HepG2 (cell line): Measurements from ENCODE around the gene CDC34.

Experiments
- RAD21 ChIP-seq: fragments of 450-650 bp; formaldehyde crosslinking; IDR thresholded peaks from 2 replicates; pipeline ENCODE4 v1.5.0; 2020; ENCODE audit warnings: mild to moderate bottlenecking
- ZNF780A ChIP-seq: sonication (generic); formaldehyde crosslinking; IDR thresholded peaks from 2 replicates; pipeline ENCODE4 v1.8.0; 2022; ENCODE audit warnings: mild to moderate bottlenecking, missing genetic modification reagents, moderate library complexity
- TF ChIP-seq, protein P1 (sequence below), 2 experiments: sonication (generic) in 1 of 2; formaldehyde crosslinking in 1 of 2; IDR thresholded peaks; 2 replicates each; pipeline versions ENCODE4 v1.5.1 to v1.6.1; 2011 to 2020; ENCODE audit warnings: borderline replicate concordance in 1 of 2, low read depth in 1 of 2, low read length in 1 of 2, mild to moderate bottlenecking in 1 of 2, missing genetic modification reagents in 1 of 2, moderate library complexity in 1 of 2
- TF ChIP-seq, protein P2 (sequence below): sonication (generic); formaldehyde crosslinking; IDR thresholded peaks from 2 replicates; pipeline ENCODE4 v1.4.0; 2020; ENCODE audit warnings: mild to moderate bottlenecking, missing genetic modification reagents
- TF ChIP-seq, protein P3 (sequence below): sonication (generic); formaldehyde crosslinking; IDR thresholded peaks from 2 replicates; pipeline ENCODE4 v1.4.0; 2020; ENCODE audit warnings: missing genetic modification reagents

DNA sequence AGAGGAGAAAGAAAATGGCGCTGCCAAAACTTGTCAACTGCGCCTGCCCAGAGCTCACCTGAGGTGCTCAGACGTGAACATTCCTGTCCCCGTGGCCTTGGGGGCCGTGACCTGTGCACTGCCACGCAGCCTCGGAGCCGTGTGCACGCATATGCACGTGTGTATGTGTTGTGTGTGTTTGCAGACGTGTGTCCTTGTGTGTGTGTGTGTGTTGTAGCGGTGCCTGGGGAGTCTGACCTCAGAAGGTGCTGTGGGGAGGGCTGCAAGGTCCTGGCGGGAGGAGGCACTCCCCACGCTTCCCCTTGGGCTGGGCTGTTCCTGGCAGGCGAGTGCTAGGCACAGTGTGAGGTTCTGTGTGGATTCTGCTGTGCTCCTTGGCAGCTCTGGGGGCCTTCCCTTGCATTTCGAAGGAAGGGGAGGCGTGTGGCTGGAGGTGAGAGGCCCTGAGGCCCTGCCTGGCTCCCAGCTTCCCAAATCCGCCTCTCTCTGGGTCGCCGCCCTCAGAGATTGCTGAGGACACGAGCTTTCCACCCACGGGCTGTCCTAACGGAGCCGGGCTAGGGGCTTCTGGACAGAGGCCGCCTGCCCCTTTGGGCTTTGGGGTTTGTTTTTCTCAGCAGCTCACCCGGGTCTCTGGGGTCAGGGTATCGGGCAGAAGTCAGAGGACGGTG is 45.3 kb downstream of the CDC34 start:
- TF ChIP-seq ZNF780A (no peak), RAD21 (CRISPR knock-in tag) (no peak)
- TF ChIP-seq, protein P1, sequence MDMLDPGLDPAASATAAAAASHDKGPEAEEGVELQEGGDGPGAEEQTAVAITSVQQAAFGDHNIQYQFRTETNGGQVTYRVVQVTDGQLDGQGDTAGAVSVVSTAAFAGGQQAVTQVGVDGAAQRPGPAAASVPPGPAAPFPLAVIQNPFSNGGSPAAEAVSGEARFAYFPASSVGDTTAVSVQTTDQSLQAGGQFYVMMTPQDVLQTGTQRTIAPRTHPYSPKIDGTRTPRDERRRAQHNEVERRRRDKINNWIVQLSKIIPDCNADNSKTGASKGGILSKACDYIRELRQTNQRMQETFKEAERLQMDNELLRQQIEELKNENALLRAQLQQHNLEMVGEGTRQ (IDR thresholded peaks at IDR 0.05; ENCODE audit: low read depth, low read length): no peak
- TF ChIP-seq, protein P1 (CRISPR knock-in tag; IDR thresholded peaks at IDR 0.05; ENCODE audit: borderline replicate concordance): no peak
- TF ChIP-seq, protein P2, sequence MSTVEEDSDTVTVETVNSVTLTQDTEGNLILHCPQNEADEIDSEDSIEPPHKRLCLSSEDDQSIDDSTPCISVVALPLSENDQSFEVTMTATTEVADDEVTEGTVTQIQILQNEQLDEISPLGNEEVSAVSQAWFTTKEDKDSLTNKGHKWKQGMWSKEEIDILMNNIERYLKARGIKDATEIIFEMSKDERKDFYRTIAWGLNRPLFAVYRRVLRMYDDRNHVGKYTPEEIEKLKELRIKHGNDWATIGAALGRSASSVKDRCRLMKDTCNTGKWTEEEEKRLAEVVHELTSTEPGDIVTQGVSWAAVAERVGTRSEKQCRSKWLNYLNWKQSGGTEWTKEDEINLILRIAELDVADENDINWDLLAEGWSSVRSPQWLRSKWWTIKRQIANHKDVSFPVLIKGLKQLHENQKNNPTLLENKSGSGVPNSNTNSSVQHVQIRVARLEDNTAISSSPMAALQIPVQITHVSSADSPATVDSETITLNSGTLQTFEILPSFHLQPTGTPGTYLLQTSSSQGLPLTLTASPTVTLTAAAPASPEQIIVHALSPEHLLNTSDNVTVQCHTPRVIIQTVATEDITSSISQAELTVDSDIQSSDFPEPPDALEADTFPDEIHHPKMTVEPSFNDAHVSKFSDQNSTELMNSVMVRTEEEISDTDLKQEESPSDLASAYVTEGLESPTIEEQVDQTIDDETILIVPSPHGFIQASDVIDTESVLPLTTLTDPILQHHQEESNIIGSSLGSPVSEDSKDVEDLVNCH (CRISPR knock-in tag): no peak
- TF ChIP-seq, protein P3, sequence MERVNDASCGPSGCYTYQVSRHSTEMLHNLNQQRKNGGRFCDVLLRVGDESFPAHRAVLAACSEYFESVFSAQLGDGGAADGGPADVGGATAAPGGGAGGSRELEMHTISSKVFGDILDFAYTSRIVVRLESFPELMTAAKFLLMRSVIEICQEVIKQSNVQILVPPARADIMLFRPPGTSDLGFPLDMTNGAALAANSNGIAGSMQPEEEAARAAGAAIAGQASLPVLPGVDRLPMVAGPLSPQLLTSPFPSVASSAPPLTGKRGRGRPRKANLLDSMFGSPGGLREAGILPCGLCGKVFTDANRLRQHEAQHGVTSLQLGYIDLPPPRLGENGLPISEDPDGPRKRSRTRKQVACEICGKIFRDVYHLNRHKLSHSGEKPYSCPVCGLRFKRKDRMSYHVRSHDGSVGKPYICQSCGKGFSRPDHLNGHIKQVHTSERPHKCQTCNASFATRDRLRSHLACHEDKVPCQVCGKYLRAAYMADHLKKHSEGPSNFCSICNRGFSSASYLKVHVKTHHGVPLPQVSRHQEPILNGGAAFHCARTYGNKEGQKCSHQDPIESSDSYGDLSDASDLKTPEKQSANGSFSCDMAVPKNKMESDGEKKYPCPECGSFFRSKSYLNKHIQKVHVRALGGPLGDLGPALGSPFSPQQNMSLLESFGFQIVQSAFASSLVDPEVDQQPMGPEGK (CRISPR knock-in tag): no peak
